H1 (cell line): ENCODE data around the gene CCL17. TPM values are rescaled to one million over a fixed set of nuclear protein-coding genes. Genes with fewer than 3 reads are reported as not detected.

Experiments
- polyA plus RNA-seq, 7 experiments: library from polyadenylated mRNA; depleted of rRNA in 3 of 7; stranded (reverse) in 5 of 7; unstranded in 2 of 7; fragments of >200 nt in 5 of 7; fragments of 200-250 nt in 2 of 7; gene quantifications; 1 replicate in 5 of 7; 2 replicates in 1 of 7; 4 replicates in 1 of 7; pipeline versions ENCODE4 v1.2.1 to v1.2.3, GENCODE V29; 2011 to 2013; ENCODE audit warnings: missing spikeins in 2 of 7, mixed read lengths in 2 of 7
- total RNA-seq: library from RNA; stranded (reverse); fragmentation: NEBNext Ultra II Directional; extraction: Animal tissue kit (Norgen Biotek cat#: 25700); gene quantifications from 2 replicates; pipeline ENCODE4 v1.2.1, GENCODE V29; 2021

Gene CCL17
- total and polyA plus RNA-seq, 2 of the 8 experiments (the other 6 are each of a cell fraction or from before 2014, with no cell fraction given): not detected

Other genes starting within 250 kb of the CCL17 start
- gene PSME3IP1, start 218.7 kb upstream of the CCL17 start, total RNA-seq: 93.1 and 95.1 TPM in 2 replicates
- gene PSME3IP1, start 218.7 kb upstream of the CCL17 start, polyA plus RNA-seq (2011; rRNA removed): 98.3 and 117 TPM in 2 replicates
- gene RSPRY1, start 218.4 kb upstream of the CCL17 start, total RNA-seq: 32.5 and 34.2 TPM in 2 replicates
- gene RSPRY1, start 218.4 kb upstream of the CCL17 start, polyA plus RNA-seq (2011; rRNA removed): 9.1 and 11.5 TPM in 2 replicates
- gene ARL2BP, start 159.5 kb upstream of the CCL17 start, total RNA-seq: 13.6 and 13.7 TPM in 2 replicates
- gene ARL2BP, start 159.5 kb upstream of the CCL17 start, polyA plus RNA-seq (2011; rRNA removed): 13.3 and 18.3 TPM in 2 replicates
- 2.3 and 2.9 TPM in 2 replicates for gene PLLP, start 120.1 kb upstream of the CCL17 start, total RNA-seq
- gene PLLP, start 120.1 kb upstream of the CCL17 start, polyA plus RNA-seq (2011; rRNA removed): 9.7 and 10.6 TPM in 2 replicates
- not detected in 2 replicates for gene CCL22, start 46.0 kb upstream of the CCL17 start, total RNA-seq
- gene CCL22, start 46.0 kb upstream of the CCL17 start, polyA plus RNA-seq (2011; rRNA removed): not detected in 2 replicates
- 1.4 and 1.9 TPM in 2 replicates for gene CX3CL1, start 32.3 kb upstream of the CCL17 start, total RNA-seq
- gene CX3CL1, start 32.3 kb upstream of the CCL17 start, polyA plus RNA-seq (2011; rRNA removed): 3.0 and 3.2 TPM in 2 replicates
- 83.6 and 90.7 TPM in 2 replicates for gene CIAPIN1, start 42.6 kb downstream of the CCL17 start, total RNA-seq
- gene CIAPIN1, start 42.6 kb downstream of the CCL17 start, polyA plus RNA-seq (2011; rRNA removed): 64.0 and 76.8 TPM in 2 replicates
- gene COQ9, start 42.7 kb downstream of the CCL17 start, total RNA-seq: 31.7 and 33.3 TPM in 2 replicates
- gene COQ9, start 42.7 kb downstream of the CCL17 start, polyA plus RNA-seq (2011; rRNA removed): 47.9 and 60.3 TPM in 2 replicates
- 71.2 and 72.5 TPM in 2 replicates for gene POLR2C, start 57.9 kb downstream of the CCL17 start, total RNA-seq
- 132 and 149 TPM in 2 replicates for gene POLR2C, start 57.9 kb downstream of the CCL17 start, polyA plus RNA-seq (2011; rRNA removed)
- gene DOK4, start 81.7 kb downstream of the CCL17 start, total RNA-seq: 28.9 and 29.9 TPM in 2 replicates
- 24.0 and 29.5 TPM in 2 replicates for gene DOK4, start 81.7 kb downstream of the CCL17 start, polyA plus RNA-seq (2011; rRNA removed)
- gene CCDC102A, start 131.8 kb downstream of the CCL17 start, total RNA-seq: 3.5 and 4.0 TPM in 2 replicates
- gene CCDC102A, start 131.8 kb downstream of the CCL17 start, polyA plus RNA-seq (2011; rRNA removed): 7.5 and 10.5 TPM in 2 replicates
- gene ADGRG5, start 137.9 kb downstream of the CCL17 start, total RNA-seq: 8.6 and 10.5 TPM in 2 replicates
- gene ADGRG5, start 137.9 kb downstream of the CCL17 start, polyA plus RNA-seq (2011; rRNA removed): 14.8 and 16.5 TPM in 2 replicates
- 0.78 and 1.3 TPM in 2 replicates for gene ADGRG1, start 223.9 kb downstream of the CCL17 start, total RNA-seq
- 2.6 and 2.9 TPM in 2 replicates for gene ADGRG1, start 223.9 kb downstream of the CCL17 start, polyA plus RNA-seq (2011; rRNA removed)